HCT116 (cell line): ENCODE data around the gene GRK5.

Source experiments
- ATF3 ChIP-seq: IDR thresholded peaks from 2 replicates; pipeline ENCODE4 v1.6.1; 2012
- EZH2 ChIP-seq: fragments of 200-600 bp; sonication (generic); IDR thresholded peaks from 2 replicates; pipeline ENCODE4 v1.6.1; 2017; ENCODE audit warnings: antibody characterized with exemption, mixed run types
- POLR2A ChIP-seq: IDR thresholded peaks from 2 replicates; pipeline ENCODE4 v1.7.0; 2011; ENCODE audit warnings: borderline replicate concordance; ENCODE audit not compliant: insufficient read depth, insufficient read length; ENCODE audit errors: extremely low read depth
- REST ChIP-seq: IDR thresholded peaks from 2 replicates; pipeline ENCODE4 v1.6.1; 2012; ENCODE audit warnings: low read depth
- SRF ChIP-seq: IDR thresholded peaks from 2 replicates; pipeline ENCODE4 v1.6.1; 2012; ENCODE audit warnings: low read depth
- ZFX ChIP-seq: fragments of 450-650 bp; IDR thresholded peaks from 2 replicates; pipeline ENCODE4 v1.6.1; 2017
- TF ChIP-seq, protein P1 (sequence below), 3 experiments: fragments of 200-600 bp in 1 of 3; sonication (generic) in 1 of 3; IDR thresholded peaks in 2 of 3; conservative IDR thresholded peaks in 1 of 3; 2 replicates each; pipeline ENCODE4 v1.5.1; 2012 to 2017; ENCODE audit warnings: low read depth in 2 of 3, low read length in 2 of 3, antibody characterized with exemption in 1 of 3, borderline replicate concordance in 1 of 3, control low read depth in 1 of 3, mild to moderate bottlenecking in 1 of 3, mixed read lengths in 1 of 3, mixed run types in 1 of 3, moderate library complexity in 1 of 3; ENCODE audit not compliant: insufficient read depth in 1 of 3

- TF ChIP-seq SRF = no peak
- no peak for TF ChIP-seq EZH2
- no peak for TF ChIP-seq POLR2A
- TF ChIP-seq ATF3 = no peak
- TF ChIP-seq, protein P1, sequence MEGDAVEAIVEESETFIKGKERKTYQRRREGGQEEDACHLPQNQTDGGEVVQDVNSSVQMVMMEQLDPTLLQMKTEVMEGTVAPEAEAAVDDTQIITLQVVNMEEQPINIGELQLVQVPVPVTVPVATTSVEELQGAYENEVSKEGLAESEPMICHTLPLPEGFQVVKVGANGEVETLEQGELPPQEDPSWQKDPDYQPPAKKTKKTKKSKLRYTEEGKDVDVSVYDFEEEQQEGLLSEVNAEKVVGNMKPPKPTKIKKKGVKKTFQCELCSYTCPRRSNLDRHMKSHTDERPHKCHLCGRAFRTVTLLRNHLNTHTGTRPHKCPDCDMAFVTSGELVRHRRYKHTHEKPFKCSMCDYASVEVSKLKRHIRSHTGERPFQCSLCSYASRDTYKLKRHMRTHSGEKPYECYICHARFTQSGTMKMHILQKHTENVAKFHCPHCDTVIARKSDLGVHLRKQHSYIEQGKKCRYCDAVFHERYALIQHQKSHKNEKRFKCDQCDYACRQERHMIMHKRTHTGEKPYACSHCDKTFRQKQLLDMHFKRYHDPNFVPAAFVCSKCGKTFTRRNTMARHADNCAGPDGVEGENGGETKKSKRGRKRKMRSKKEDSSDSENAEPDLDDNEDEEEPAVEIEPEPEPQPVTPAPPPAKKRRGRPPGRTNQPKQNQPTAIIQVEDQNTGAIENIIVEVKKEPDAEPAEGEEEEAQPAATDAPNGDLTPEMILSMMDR (IDR thresholded peaks at IDR 0.05 in 2 of 3, conservative IDR thresholded peaks at IDR 0.05 in 1 of 3; ENCODE audit: borderline replicate concordance in 1 of 3, insufficient read depth in 1 of 3, low read depth in 2 of 3, low read length in 2 of 3) = no peak
- TF ChIP-seq REST = no peak
- TF ChIP-seq ZFX = no peak
These were observed 104.9 kb downstream of the GRK5 start for GRCh38 chr10:119312241-119312640.
